Activated naive CD4-positive, alpha-beta T cell treated with anti-CD3 and anti-CD28 coated beads for 36 hours (primary cell): ENCODE data around the gene ZMAT2. TPM values are rescaled to one million over a fixed set of nuclear protein-coding genes. Genes with fewer than 3 reads are reported as not detected.

Experiments
- total RNA-seq, 2 experiments: library from RNA; stranded (reverse); gene quantifications; one replicate each; pipeline ENCODE4 v1.2.3, GENCODE V29; 2021

The ZMAT2 gene
- total RNA-seq, 2 experiments from 2014 or later, result 52.9 to 58.8 TPM

Other genes starting within 250 kb of the ZMAT2 start
- 10 to 100 TPM; 27.2 to 28.5 TPM for gene EIF4EBP3, start 152.8 kb upstream of the ZMAT2 start, total RNA-seq
- 10 to 100 TPM; 38.0 to 39.6 TPM for gene SRA1, start 143.0 kb upstream of the ZMAT2 start, total RNA-seq
- 10 to 100 TPM; 15.4 to 16.5 TPM for gene APBB3, start 135.8 kb upstream of the ZMAT2 start, total RNA-seq
- 10 to 100 TPM; 57.1 to 60.1 TPM for gene SLC35A4, start 135.6 kb upstream of the ZMAT2 start, total RNA-seq
- under 1 TPM; 0.14 to 0.20 TPM for gene CD14, start 67.3 kb upstream of the ZMAT2 start, total RNA-seq
- 10 to 100 TPM; 29.0 to 29.5 TPM for gene TMCO6, start 61.0 kb upstream of the ZMAT2 start, total RNA-seq
- 10 to 100 TPM; 71.4 to 76.4 TPM for gene NDUFA2, start 52.8 kb upstream of the ZMAT2 start, total RNA-seq
- 10 to 100 TPM; 82.9 to 93.1 TPM for gene IK, start 52.6 kb upstream of the ZMAT2 start, total RNA-seq
- 10 to 100 TPM; 18.9 to 19.8 TPM for gene WDR55, start 35.5 kb upstream of the ZMAT2 start, total RNA-seq
- gene DND1, start 26.9 kb upstream of the ZMAT2 start, total RNA-seq, result 1 to 10 TPM; 1.7 to 1.9 TPM
- 10 to 100 TPM; 69.0 to 74.8 TPM for gene HARS1, start 9.1 kb upstream of the ZMAT2 start, total RNA-seq
- gene HARS2, start 9.0 kb upstream of the ZMAT2 start, total RNA-seq, result 10 to 100 TPM; 27.4 to 29.3 TPM
- gene PCDHA1, start 85.7 kb downstream of the ZMAT2 start, total RNA-seq, result not detected
- gene PCDHA2, start 94.4 kb downstream of the ZMAT2 start, total RNA-seq, result not detected
- gene PCDHA3, start 100.6 kb downstream of the ZMAT2 start, total RNA-seq, result not detected
- gene PCDHA4, start 106.6 kb downstream of the ZMAT2 start, total RNA-seq, result not detected
- gene PCDHA5, start 121.2 kb downstream of the ZMAT2 start, total RNA-seq, result not detected
- not detected for gene PCDHA6, start 127.5 kb downstream of the ZMAT2 start, total RNA-seq
- not detected for gene PCDHA7, start 133.8 kb downstream of the ZMAT2 start, total RNA-seq
- not detected for gene PCDHA8, start 140.7 kb downstream of the ZMAT2 start, total RNA-seq
- gene PCDHA9, start 147.9 kb downstream of the ZMAT2 start, total RNA-seq, result not detected
- not detected for gene PCDHA10, start 155.4 kb downstream of the ZMAT2 start, total RNA-seq
- not detected for gene PCDHA11, start 168.5 kb downstream of the ZMAT2 start, total RNA-seq
- gene PCDHA12, start 174.9 kb downstream of the ZMAT2 start, total RNA-seq, result not detected
- gene PCDHA13, start 181.7 kb downstream of the ZMAT2 start, total RNA-seq, result not detected
- gene PCDHAC1, start 225.9 kb downstream of the ZMAT2 start, total RNA-seq, result not detected